Measurements from ENCODE around the gene TPO. TPM values are rescaled to one million over a fixed set of nuclear protein-coding genes. Genes with fewer than 3 reads are reported as not detected.

Gene TPO
- total RNA-seq, 1 experiment from 2014 or later: not detected

GRCh38 chr2:1477196-1478040 is 64.2 kb downstream of the TPO start:
- no peak for DNase-seq (ENCODE audit: low spot score)
- Mint-ChIP-seq H3K27me3 (ENCODE audit: low read depth) (no peaks in the 10 kb centered on the region), H3K4me3 (no peak overlapping the region), H3K27ac (no peak overlapping the region), H3K4me1 (peaks cover 10% of the 10 kb centered on the region), H3K9me3 (peaks cover 8% of the 10 kb centered on the region), H3K36me3 (peaks cover 5% of the 10 kb centered on the region)
- no peak for ATAC-seq
- TF ChIP-seq USF2 (CRISPR knock-in tag; IDR thresholded peaks at IDR 0.05) (no peak), ESRRA (CRISPR knock-in tag; IDR thresholded peaks at IDR 0.05; ENCODE audit: borderline replicate concordance) (no peak), ATF6 (CRISPR knock-in tag; IDR thresholded peaks at IDR 0.05) (no peak), SMAD3 (CRISPR knock-in tag; IDR thresholded peaks at IDR 0.05; ENCODE audit: borderline replicate concordance) (no peak), ZNF532 (CRISPR knock-in tag; IDR thresholded peaks at IDR 0.05; ENCODE audit: borderline replicate concordance) (no peak), CREB1 (CRISPR knock-in tag; IDR thresholded peaks at IDR 0.05) (no peak)
- ChIA-PET CTCF (interaction anchor here (0.6 kb wide), 1 partner anchor 1225 kb away, joined by 3 read pairs; no protein-coding TSS in a partner anchor), POLR2A (no interaction called here)

- ATAC-seq: no peak
- Mint-ChIP-seq H3K27me3 (ENCODE audit: low read depth) (no peaks in the 10 kb centered on the region), H3K27ac (no peak overlapping the region), H3K9me3 (peaks cover 4% of the 10 kb centered on the region), H3K4me3 (no peak overlapping the region), H3K36me3 (peaks cover 5% of the 10 kb centered on the region), H3K4me1 (peaks cover 10% of the 10 kb centered on the region)
- no peak for TF ChIP-seq CBFB (CRISPR knock-in tag; IDR thresholded peaks at IDR 0.05; ENCODE audit: low read depth)
- no peak for TF ChIP-seq JUN (CRISPR knock-in tag; IDR thresholded peaks at IDR 0.05)
- ChIA-PET POLR2A (no interaction called here), CTCF (no interaction called here)
- no peak for DNase-seq (ENCODE audit: low spot score)
These were observed 65.3 kb downstream of the TPO start for GRCh38 chr2:1478311-1479305.

- no peak overlapping the region for H3K4me3 Mint-ChIP-seq
- DNase-seq (ENCODE audit: low spot score): no peak
- no peak overlapping the region for H3K27ac Mint-ChIP-seq
- H3K9me3 Mint-ChIP-seq: peaks cover 4% of the 10 kb centered on the region
- CTCF ChIA-PET: no interaction called here
- POLR2A ChIA-PET: no interaction called here
- H3K4me1 Mint-ChIP-seq: peaks cover 9% of the 10 kb centered on the region
- H3K27me3 Mint-ChIP-seq (ENCODE audit: low read depth): no peaks in the 10 kb centered on the region
- peaks cover 5% of the 10 kb centered on the region for H3K36me3 Mint-ChIP-seq
- no peak for ATAC-seq
- no peak for TF ChIP-seq OVOL2 (CRISPR knock-in tag; IDR thresholded peaks at IDR 0.05; ENCODE audit: borderline replicate concordance)
- no peak for TF ChIP-seq CBFB (CRISPR knock-in tag; IDR thresholded peaks at IDR 0.05; ENCODE audit: low read depth)
- no peak for TF ChIP-seq HMGA2 (CRISPR knock-in tag; IDR thresholded peaks at IDR 0.05)
- TF ChIP-seq EMX1 (CRISPR knock-in tag; IDR thresholded peaks at IDR 0.05): no peak
- no peak for TF ChIP-seq ZNF138 (CRISPR knock-in tag; conservative IDR thresholded peaks at IDR 0.05)
- TF ChIP-seq TP53 (CRISPR knock-in tag; IDR thresholded peaks at IDR 0.05): no peak
- no peak for TF ChIP-seq PRRX2 (CRISPR knock-in tag; IDR thresholded peaks at IDR 0.05)
- no peak for TF ChIP-seq ZNF317 (CRISPR knock-in tag; IDR thresholded peaks at IDR 0.05; ENCODE audit: borderline replicate concordance, low read depth)
- no peak for TF ChIP-seq ZNF396 (CRISPR knock-in tag; IDR thresholded peaks at IDR 0.05; ENCODE audit: borderline replicate concordance)
- TF ChIP-seq AFF4 (CRISPR knock-in tag; IDR thresholded peaks at IDR 0.05; ENCODE audit: borderline replicate concordance): no peak
- no peak for TF ChIP-seq NFE2L1 (CRISPR knock-in tag; IDR thresholded peaks at IDR 0.05)
These were observed 66.1 kb downstream of the TPO start for GRCh38 chr2:1479346-1479745.
